Uterus (tissue), 2 donors: ENCODE data around the gene PRR19.

Source experiments
- CTCF ChIP-seq, 4 experiments: fragments of 200-600 bp in 2 of 4; fragments of 450-650 bp in 2 of 4; sonication (generic) in 2 of 4; IDR thresholded peaks; one replicate each; pipeline ENCODE4 v1.5.1; 2016 to 2019; ENCODE audit warnings: antibody characterized with exemption in 4 of 4, mild to moderate bottlenecking in 2 of 4, moderate library complexity in 1 of 4
- POLR2A ChIP-seq, 2 donors: fragments of 450-650 bp; IDR thresholded peaks; one replicate each; pipeline ENCODE4 v1.6.1; 2016; ENCODE audit warnings: antibody characterized with exemption in 2 of 2, mild to moderate bottlenecking in 1 of 2, moderate library complexity in 1 of 2

- TF ChIP-seq CTCF (IDR thresholded peaks at IDR 0.05): no peak
- no peak for TF ChIP-seq POLR2A (IDR thresholded peaks at IDR 0.05)
Measured at GRCh38 chr19:42278452-42279154, 23.3 kb upstream of the PRR19 start.
